GM12801 (cell line): ENCODE data around the gene NCOA3.

Experiments used
- TF ChIP-seq, protein P1 (sequence below): IDR thresholded peaks from one replicate; pipeline ENCODE4 v1.5.1; 2011; ENCODE audit warnings: control low read depth; ENCODE audit not compliant: insufficient read length; ENCODE audit errors: extremely low read depth

Gene NCOA3

DNA sequence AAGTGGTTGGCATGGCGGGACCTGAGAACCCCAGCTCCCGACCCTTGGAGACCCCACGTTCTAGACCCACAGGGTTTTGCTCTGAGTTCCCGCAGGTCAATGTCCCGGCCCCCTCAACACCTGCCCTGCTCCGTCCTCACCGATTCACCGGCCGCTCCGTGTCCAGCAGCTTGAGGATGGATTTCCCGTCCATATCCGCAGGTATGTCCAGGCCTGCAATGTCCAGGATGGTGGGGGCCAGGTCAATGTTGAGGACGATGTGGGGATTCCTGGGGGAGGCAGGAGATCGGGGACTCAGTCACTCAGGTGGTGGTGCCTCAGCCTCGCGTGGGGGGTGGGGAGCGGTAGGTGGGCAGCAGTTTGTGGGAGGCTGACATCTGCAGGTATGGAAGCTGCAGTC, 176.8 kb downstream of the NCOA3 start:
- TF ChIP-seq, protein P1, sequence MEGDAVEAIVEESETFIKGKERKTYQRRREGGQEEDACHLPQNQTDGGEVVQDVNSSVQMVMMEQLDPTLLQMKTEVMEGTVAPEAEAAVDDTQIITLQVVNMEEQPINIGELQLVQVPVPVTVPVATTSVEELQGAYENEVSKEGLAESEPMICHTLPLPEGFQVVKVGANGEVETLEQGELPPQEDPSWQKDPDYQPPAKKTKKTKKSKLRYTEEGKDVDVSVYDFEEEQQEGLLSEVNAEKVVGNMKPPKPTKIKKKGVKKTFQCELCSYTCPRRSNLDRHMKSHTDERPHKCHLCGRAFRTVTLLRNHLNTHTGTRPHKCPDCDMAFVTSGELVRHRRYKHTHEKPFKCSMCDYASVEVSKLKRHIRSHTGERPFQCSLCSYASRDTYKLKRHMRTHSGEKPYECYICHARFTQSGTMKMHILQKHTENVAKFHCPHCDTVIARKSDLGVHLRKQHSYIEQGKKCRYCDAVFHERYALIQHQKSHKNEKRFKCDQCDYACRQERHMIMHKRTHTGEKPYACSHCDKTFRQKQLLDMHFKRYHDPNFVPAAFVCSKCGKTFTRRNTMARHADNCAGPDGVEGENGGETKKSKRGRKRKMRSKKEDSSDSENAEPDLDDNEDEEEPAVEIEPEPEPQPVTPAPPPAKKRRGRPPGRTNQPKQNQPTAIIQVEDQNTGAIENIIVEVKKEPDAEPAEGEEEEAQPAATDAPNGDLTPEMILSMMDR, result no peak

DNA sequence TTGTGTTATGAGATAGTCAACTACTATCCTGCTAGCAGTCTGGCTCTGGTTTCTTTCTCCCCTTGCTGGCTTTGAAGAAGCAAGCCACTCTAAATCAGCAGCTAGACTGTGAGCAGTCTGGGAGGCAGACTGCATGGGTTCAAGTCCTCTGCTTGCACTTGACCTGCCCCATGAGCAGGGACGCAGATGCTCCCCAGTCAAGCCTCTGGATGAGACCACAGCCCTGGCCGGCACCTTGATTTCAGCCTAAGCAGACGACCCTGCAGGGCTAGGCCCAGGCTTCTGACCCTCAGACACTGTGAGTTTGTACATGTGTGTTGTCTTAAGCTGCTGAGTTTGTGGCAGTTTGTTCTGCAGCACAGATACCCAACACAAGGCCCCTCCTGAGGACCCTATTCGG, 177.8 kb downstream of the NCOA3 start:
- TF ChIP-seq, protein P1, result no peak

DNA sequence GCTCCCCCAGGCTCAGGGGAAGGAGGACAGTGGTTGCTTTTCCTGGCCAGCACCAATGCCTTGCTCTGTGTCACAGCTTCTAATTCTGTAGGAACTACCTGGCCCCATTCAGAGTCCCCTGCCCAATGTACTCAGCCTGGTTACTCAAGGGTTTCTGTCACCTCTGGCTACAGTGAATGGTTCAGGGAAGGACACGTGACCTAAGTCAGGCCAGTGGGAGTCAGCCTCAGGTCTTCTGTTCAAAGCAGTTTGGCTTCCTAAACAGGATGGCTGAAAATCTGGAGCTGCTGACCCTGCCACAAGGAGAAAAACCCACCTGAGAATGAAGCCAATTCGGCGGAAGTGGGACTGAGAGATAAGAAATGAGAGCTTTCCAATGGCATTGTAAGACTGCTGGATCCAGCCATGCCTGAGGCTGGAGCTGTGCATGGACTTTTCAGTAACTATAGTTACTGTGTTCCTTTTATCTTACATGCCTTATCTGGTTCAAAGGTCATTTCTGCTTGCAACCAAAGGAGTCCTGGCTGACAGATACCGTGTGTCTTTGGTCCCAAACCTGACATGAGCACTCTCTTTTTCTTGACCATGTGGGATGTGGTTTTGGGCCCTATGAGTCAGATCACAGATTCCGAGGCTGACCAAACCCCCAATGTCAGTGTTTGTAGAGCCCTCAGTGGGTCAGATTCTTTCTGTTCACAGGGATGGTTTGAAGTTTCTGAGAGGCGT, 179.3 kb downstream of the NCOA3 start:
- TF ChIP-seq, protein P1, result no peak

DNA sequence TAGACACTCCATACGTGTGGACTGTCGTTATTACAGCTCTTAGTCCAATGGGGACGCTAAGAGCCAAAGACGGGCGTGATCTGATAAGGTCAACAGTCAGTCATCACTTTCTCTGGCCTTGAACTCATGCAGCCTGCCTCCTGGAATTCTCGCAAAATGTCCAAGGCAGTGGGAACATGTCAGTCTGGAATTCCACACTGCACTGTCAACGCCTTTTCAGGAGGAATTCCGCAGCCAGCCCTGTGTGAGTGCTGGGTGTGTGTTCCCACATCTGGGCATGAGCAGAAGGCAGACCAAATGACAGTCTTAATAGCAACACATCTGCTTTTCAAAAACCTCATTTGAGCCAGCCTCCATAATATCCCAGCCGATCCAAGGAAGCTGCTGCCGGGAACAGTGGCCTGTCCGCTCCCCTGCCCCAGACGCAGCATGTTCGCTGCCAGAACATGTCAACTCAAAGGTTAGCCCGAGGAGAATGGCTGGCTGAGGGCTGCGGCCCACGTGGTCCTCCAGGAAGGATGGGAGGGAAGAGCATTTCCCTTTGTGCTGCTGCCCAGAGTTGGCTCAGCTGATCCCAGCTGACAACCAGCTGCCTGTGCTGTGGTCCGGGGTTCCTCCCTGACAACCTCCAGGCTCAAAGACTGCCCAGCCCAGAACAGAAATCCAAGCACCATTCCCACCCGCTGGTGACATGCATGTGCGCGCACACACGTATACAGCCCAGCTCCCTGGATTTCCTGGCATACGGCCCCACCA, 180.5 kb downstream of the NCOA3 start:
- TF ChIP-seq, protein P1, result no peak

DNA sequence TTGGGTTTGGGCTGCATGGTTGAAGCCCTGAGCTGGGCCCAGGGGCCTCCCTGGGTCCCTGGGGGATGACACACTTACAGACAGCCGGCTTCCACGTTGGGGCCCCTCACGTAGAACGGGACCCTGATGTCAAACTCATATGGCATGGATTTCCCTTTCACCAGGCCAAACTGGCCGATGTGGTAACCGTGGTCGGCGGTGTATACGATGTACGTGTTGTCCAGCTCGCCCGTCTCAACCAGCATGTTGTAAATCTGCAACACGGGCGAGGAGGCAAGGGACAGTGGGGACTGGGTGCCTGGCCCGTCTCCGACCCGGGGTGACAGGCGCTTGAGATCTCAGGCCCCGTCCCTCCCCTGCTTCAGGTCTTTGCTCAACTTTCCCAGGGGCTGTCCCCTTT, 181.2 kb downstream of the NCOA3 start:
- TF ChIP-seq, protein P1, result no peak

GRCh38 chr20:47684306-47685080, 182.8 kb downstream of the NCOA3 start:
- TF ChIP-seq, protein P1, result no peak

DNA sequence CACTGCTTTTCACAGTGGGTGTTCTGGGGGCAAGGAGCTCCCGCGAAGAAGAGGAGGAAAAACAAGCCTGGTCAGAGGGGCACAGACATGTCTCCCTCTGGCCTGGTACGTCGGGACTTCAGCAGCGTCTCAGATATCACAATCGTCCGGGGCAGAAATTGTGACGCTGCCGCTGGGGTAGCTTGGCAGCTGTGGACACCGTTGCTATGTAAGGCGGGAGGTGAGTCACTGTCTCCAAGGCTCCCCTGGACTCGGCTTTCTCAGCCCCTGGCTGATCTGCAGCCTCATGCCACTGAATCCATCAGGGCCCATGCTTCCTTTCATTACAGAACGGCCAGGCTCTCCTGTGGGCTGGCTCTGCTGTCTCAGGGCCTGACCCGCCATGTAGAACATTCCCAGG, 184.9 kb downstream of the NCOA3 start:
- TF ChIP-seq, protein P1, result no peak
